IMR-90 (cell line): Measurements from ENCODE around the gene ZCCHC7. TPM values are rescaled to one million over a fixed set of nuclear protein-coding genes. Genes with fewer than 3 reads are reported as not detected.

Experiments
- ATAC-seq: fragments of 200-7000 bp; cut with Tn5 transposase; 2 replicates; pipeline ENCODE4 v1.9.1; 2020; ENCODE audit warnings: low read depth, mild to moderate bottlenecking, moderate library complexity
- BruUV-seq: library from RNA; stranded (reverse); fragments of 400-500 nt; replicated peaks from 2 replicates; lab custom pipeline; 2021; lab: Mats Ljungman, UMichigan
- CTCF ChIA-PET: fragments of 300-600 bp; formaldehyde crosslinking; extraction: SDS; loops from one replicate; lab custom pipeline; 2021; ENCODE audit warnings: antibody characterized with exemption; lab: Yijun Ruan, JAX
- POLR2A ChIA-PET: fragments of 300-600 bp; sonication (Branson Sonifier 250); formaldehyde crosslinking; loops from one replicate; lab custom pipeline; 2022; ENCODE audit warnings: antibody characterized with exemption; ENCODE audit not compliant: unreplicated experiment; lab: Charles Lee
- DNase-seq: peaks from one replicate; pipeline ENCODE4 v3.0.0; 2013
- H2AFZ ChIP-seq: replicated peaks from 2 replicates; pipeline ENCODE3; 2013; ENCODE audit warnings: low read length, mild to moderate bottlenecking; ENCODE audit not compliant: poor library complexity
- H2AK5ac ChIP-seq: 2 replicates; pipeline ENCODE4 v1.6.1; 2013; ENCODE audit warnings: low read depth, low read length, inconsistent platforms
- H2AK9ac ChIP-seq: replicated peaks from 2 replicates; pipeline ENCODE3; 2013; ENCODE audit warnings: mild to moderate bottlenecking, low read depth, low read length, moderate library complexity; ENCODE audit not compliant: poor library complexity
- H2BK120ac ChIP-seq: 2 replicates; pipeline ENCODE4 v1.6.1; 2013; ENCODE audit warnings: low read depth, low read length, inconsistent platforms
- H2BK15ac ChIP-seq: 3 replicates; pipeline ENCODE4 v1.6.1; 2013; ENCODE audit warnings: low read depth, low read length, inconsistent platforms
- H2BK20ac ChIP-seq: 2 replicates; pipeline ENCODE4 v1.6.1; 2013; ENCODE audit warnings: low read depth, mild to moderate bottlenecking, inconsistent platforms, low read length, moderate library complexity
- H2BK5ac ChIP-seq: 2 replicates; pipeline ENCODE4 v1.6.1; 2013; ENCODE audit warnings: mild to moderate bottlenecking, low read depth, low read length, inconsistent platforms; ENCODE audit not compliant: poor library complexity, severe bottlenecking
- H3K14ac ChIP-seq: replicated peaks from 2 replicates; pipeline ENCODE4 v1.6.1; 2013; ENCODE audit warnings: low read depth, low read length, inconsistent platforms
- H3K18ac ChIP-seq: 2 replicates; pipeline ENCODE4 v1.6.1; 2013; ENCODE audit warnings: low read depth, low read length, control low read depth
- H3K23ac ChIP-seq: 2 replicates; pipeline ENCODE4 v1.6.1; 2013; ENCODE audit warnings: low read depth, low read length, inconsistent platforms
- H3K27ac ChIP-seq: 2 replicates; pipeline ENCODE4 v1.5.1; 2013; ENCODE audit warnings: mild to moderate bottlenecking, control low read depth, low read length; ENCODE audit not compliant: insufficient read depth
- H3K27me3 ChIP-seq: 2 replicates; pipeline ENCODE4 v1.6.1; 2013; ENCODE audit warnings: low read length; ENCODE audit not compliant: control insufficient read depth, insufficient read depth
- H3K36me3 ChIP-seq: 2 replicates; pipeline ENCODE4 v1.6.1; 2013; ENCODE audit warnings: low read length, mixed read lengths; ENCODE audit not compliant: control insufficient read depth, insufficient read depth
- H3K4ac ChIP-seq: 2 replicates; pipeline ENCODE4 v1.6.1; 2013; ENCODE audit warnings: low read depth, low read length, inconsistent platforms
- H3K4me1 ChIP-seq: 2 replicates; pipeline ENCODE4 v1.6.1; 2013; ENCODE audit warnings: low read length, mixed read lengths; ENCODE audit not compliant: control insufficient read depth, insufficient read depth
- H3K4me2 ChIP-seq: 2 replicates; pipeline ENCODE4 v1.6.1; 2013; ENCODE audit warnings: low read depth, mild to moderate bottlenecking, control low read depth, low read length, moderate library complexity
- H3K4me3 ChIP-seq: 2 replicates; pipeline ENCODE4 v1.5.1; 2013; ENCODE audit warnings: low read depth, mild to moderate bottlenecking, control low read depth, low read length, moderate library complexity; ENCODE audit not compliant: insufficient read depth
- H3K56ac ChIP-seq: 2 replicates; pipeline ENCODE4 v1.6.1; 2013; ENCODE audit warnings: low read length, inconsistent platforms; ENCODE audit not compliant: insufficient read depth; ENCODE audit errors: extremely low read depth
- H3K79me1 ChIP-seq, 2 experiments: 2 replicates each; pipeline ENCODE4 v1.6.1; 2013; ENCODE audit warnings: low read length in 2 of 2, inconsistent platforms in 1 of 2, low read depth in 1 of 2
- H3K9ac ChIP-seq: 2 replicates; pipeline ENCODE4 v1.6.1; 2013; ENCODE audit warnings: low read depth, low read length, control low read depth
- H3K9me1 ChIP-seq: 2 replicates; pipeline ENCODE4 v1.6.1; 2013; ENCODE audit warnings: low read length, inconsistent platforms; ENCODE audit not compliant: insufficient read depth
- H3K9me3 ChIP-seq: 2 replicates; pipeline ENCODE4 v1.6.1; 2013; ENCODE audit warnings: low read length; ENCODE audit not compliant: control insufficient read depth, insufficient read depth
- H4K20me1 ChIP-seq: 2 replicates; pipeline ENCODE4 v1.6.1; 2013; ENCODE audit warnings: low read length, inconsistent platforms; ENCODE audit not compliant: insufficient read depth
- H4K5ac ChIP-seq: 2 replicates; pipeline ENCODE4 v1.6.1; 2013; ENCODE audit warnings: mild to moderate bottlenecking, low read depth, low read length, control low read depth
- H4K8ac ChIP-seq, 2 experiments: 2 replicates each; pipeline ENCODE4 v1.6.1; 2013; ENCODE audit warnings: low read depth in 2 of 2, low read length in 2 of 2, control low read depth in 1 of 2, inconsistent platforms in 1 of 2
- H4K91ac ChIP-seq: 2 replicates; pipeline ENCODE4 v1.6.1; 2013; ENCODE audit warnings: low read depth, low read length, inconsistent platforms; ENCODE audit not compliant: insufficient read depth
- CEBPB ChIP-seq: IDR thresholded peaks from 2 replicates; pipeline ENCODE4 v1.6.1; 2012; ENCODE audit warnings: low read depth, low read length, improper control_type of control experiment
- FOS ChIP-seq: fragments of 150-350 bp; IDR thresholded peaks from 2 replicates; pipeline ENCODE4 v1.6.1; 2016; ENCODE audit warnings: low read depth, low read length
- POLR2A ChIP-seq: IDR thresholded peaks from 2 replicates; pipeline ENCODE4 v1.6.1; 2012; ENCODE audit warnings: mild to moderate bottlenecking, low read depth, low read length
- whole genome bisulfite sequencing, 2 experiments: methylation state at CpG; one replicate each; pipeline versions ENCODE4 v1.1.5 to v1.1.7; 2013; ENCODE audit warnings: missing lambda C conversion rate in 2 of 2; ENCODE audit not compliant: insufficient read length in 1 of 2; ENCODE audit errors: extremely low coverage in 2 of 2; 5-methylcytosine and 5-hydroxymethylcytosine counted together
- dilution Hi-C: fragments of 300-500 bp; cut with HindIII; formaldehyde crosslinking; loops from one replicate; pipeline ENCODE4 v1.14.3; 2018; ENCODE audit warnings: low sequenced_read_pairs; ENCODE audit not compliant: unreplicated experiment
- in situ Hi-C: fragments of 300-500 bp; cut with MboI; formaldehyde crosslinking; loops from 3 replicates; pipeline ENCODE4 v1.14.3; 2019; ENCODE audit warnings: low sequenced_read_pairs, inconsistent platforms, mixed read lengths
- intact Hi-C: fragments of 100-400 bp; cut with micrococcal nuclease; formaldehyde crosslinking; loops from 2 replicates; pipeline ENCODE4 v1.10.0; 2022
- polyA plus RNA-seq, 3 experiments: library from polyadenylated mRNA; depleted of rRNA; stranded (reverse); fragments of >200 nt; gene quantifications; 2 replicates each; pipeline ENCODE4 v1.2.3, GENCODE V29; 2012; ENCODE audit warnings: low replicate concordance in 1 of 3
- total RNA-seq: library from RNA; depleted of rRNA; stranded (reverse); fragments of >200 nt; gene quantifications from 2 replicates; pipeline ENCODE4 v1.2.3, GENCODE V29; 2012

Gene ZCCHC7
- total and polyA plus RNA-seq, 2 of the 4 experiments (the other 2 are of a cell fraction): 13.6 to 28.7 TPM

- H3K9me1 ChIP-seq: no peaks in the 10 kb centered on the region
- H3K23ac ChIP-seq: no peak overlapping the region
- H3K9me3 ChIP-seq: no peaks in the 10 kb centered on the region
- no peaks in the 10 kb centered on the region for H3K79me1 ChIP-seq
- H2AK5ac ChIP-seq: no peak overlapping the region
- H3K14ac ChIP-seq: no peak overlapping the region
- H4K20me1 ChIP-seq: no peaks in the 10 kb centered on the region
- ChIA-PET POLR2A (interaction anchor here (0.6 kb wide), 1 partner anchor 41 kb away, joined by 3 read pairs; no protein-coding TSS in a partner anchor), CTCF (no interaction called here)
- no peak overlapping the region for H4K8ac ChIP-seq
- no peak overlapping the region for H2AFZ ChIP-seq
- H3K4ac ChIP-seq: no peak overlapping the region
- TF ChIP-seq POLR2A (no peak), CEBPB (0 out of 2 replicates have a peak, but pooled peaks have one; percentile 13), FOS (no peak)
- no peak overlapping the region for H2BK15ac ChIP-seq
- dilution Hi-C loops (no loop called here), in situ Hi-C loops (no loop called here), intact Hi-C loops (no loop called here)
- H3K4me1 ChIP-seq: no peaks in the 10 kb centered on the region
- DNase-seq: no peak
- no peak overlapping the region for H4K5ac ChIP-seq
- no peak overlapping the region for H2BK5ac ChIP-seq
- H2AK9ac ChIP-seq: no peak overlapping the region
- no peak overlapping the region for H2BK120ac ChIP-seq
- BruUV-seq: no TSS peak
- no peak for ATAC-seq
- no peak overlapping the region for H3K9ac ChIP-seq
- H3K27ac ChIP-seq: no peak overlapping the region
- WGBS, 2 experiments: no CpG with 5 or more reads among the region's 10 CpGs
- H3K27me3 ChIP-seq: peaks cover 2% of the 10 kb centered on the region
- no peak overlapping the region for H3K18ac ChIP-seq
- no peak overlapping the region for H4K91ac ChIP-seq
- no peak overlapping the region for H2BK20ac ChIP-seq
- H3K36me3 ChIP-seq: no peaks in the 10 kb centered on the region
- no peak overlapping the region for H3K4me3 ChIP-seq
- H3K56ac ChIP-seq: no peak overlapping the region
- H3K4me2 ChIP-seq: no peak overlapping the region
Measured at GRCh38 chr9:37405764-37406380, 285.5 kb downstream of the ZCCHC7 start.
